CD8-positive, alpha-beta memory T cell (primary cell): ENCODE data around the gene FZD1. TPM values are rescaled to one million over a fixed set of nuclear protein-coding genes. Genes with fewer than 3 reads are reported as not detected.

Experiments
- CTCF ChIA-PET: fragments of 350-600 bp; sonication (Branson Sonifier 250); formaldehyde crosslinking; loops from one replicate; lab custom pipeline; 2021; ENCODE audit warnings: antibody characterized with exemption; lab: Charles Lee
- POLR2A ChIA-PET: fragments of 350-600 bp; sonication (Branson Sonifier 250); formaldehyde crosslinking; loops from one replicate; lab custom pipeline; 2021; ENCODE audit warnings: antibody characterized with exemption; lab: Charles Lee
- DNase-seq, 5 donors: peaks; one replicate each; pipeline versions ENCODE4 v3.0.0 to v3.0.0-alpha.2; 2020 to 2022; ENCODE audit warnings: mixed read lengths in 1 of 5
- H3K27ac ChIP-seq: one replicate; pipeline ENCODE4 v1.7.0; 2013; ENCODE audit warnings: low read depth, mild to moderate bottlenecking, low read length, moderate library complexity
- H3K27me3 ChIP-seq: 2 replicates; pipeline ENCODE4 v1.7.0; 2013; ENCODE audit warnings: low read length, mild to moderate bottlenecking; ENCODE audit not compliant: insufficient read depth, poor library complexity, severe bottlenecking
- H3K36me3 ChIP-seq: 2 replicates; pipeline ENCODE4 v1.7.0; 2013; ENCODE audit warnings: mild to moderate bottlenecking, low read length, moderate library complexity; ENCODE audit not compliant: insufficient read depth
- H3K4me1 ChIP-seq: 2 replicates; pipeline ENCODE4 v1.7.0; 2013; ENCODE audit warnings: mild to moderate bottlenecking, low read length, moderate library complexity; ENCODE audit not compliant: insufficient read depth
- H3K4me3 ChIP-seq: 2 replicates; pipeline ENCODE4 v1.7.0; 2013; ENCODE audit warnings: mild to moderate bottlenecking, low read length
- H3K9me3 ChIP-seq: 2 replicates; pipeline ENCODE4 v1.7.0; 2013; ENCODE audit warnings: mild to moderate bottlenecking, low read length
- H3K27ac Mint-ChIP-seq, 8 donors: one replicate each; pipeline ENCODE4 v1.8.0; 2020 to 2021; ENCODE audit warnings: mixed read lengths in 8 of 8, mild to moderate bottlenecking in 6 of 8, inconsistent platforms in 3 of 8, moderate library complexity in 3 of 8
- H3K27me3 Mint-ChIP-seq, 2 donors: one replicate each; pipeline ENCODE4 v1.8.0; 2020 to 2021; ENCODE audit warnings: mixed read lengths in 2 of 2, mild to moderate bottlenecking in 1 of 2, moderate library complexity in 1 of 2
- H3K36me3 Mint-ChIP-seq, 3 donors: one replicate each; pipeline ENCODE4 v1.8.0; 2020 to 2021; ENCODE audit warnings: mixed read lengths in 3 of 3, inconsistent platforms in 1 of 3, mild to moderate bottlenecking in 1 of 3
- H3K4me1 Mint-ChIP-seq, 3 donors: one replicate each; pipeline ENCODE4 v1.8.0; 2020 to 2021; ENCODE audit warnings: mixed read lengths in 3 of 3, inconsistent platforms in 1 of 3, mild to moderate bottlenecking in 1 of 3
- H3K4me3 Mint-ChIP-seq, 7 donors: one replicate each; pipeline ENCODE4 v1.8.0; 2020 to 2021; ENCODE audit warnings: mixed read lengths in 7 of 7, mild to moderate bottlenecking in 6 of 7, moderate library complexity in 4 of 7, inconsistent platforms in 2 of 7
- H3K9me3 Mint-ChIP-seq, 5 donors: one replicate each; pipeline ENCODE4 v1.8.0; 2020 to 2022; ENCODE audit warnings: mixed read lengths in 5 of 5, mild to moderate bottlenecking in 3 of 5, moderate library complexity in 2 of 5, inconsistent platforms in 1 of 5
- polyA plus RNA-seq: library from polyadenylated mRNA; unstranded; fragments of 300-500 nt; fragmentation: Illumina TruSeq; gene quantifications from one replicate; pipeline ENCODE4 v1.2.3, GENCODE V29; 2021
- total RNA-seq, 2 experiments: library from RNA; stranded (reverse); gene quantifications; one replicate each; pipeline ENCODE4 v1.2.3, GENCODE V29; 2021

Gene FZD1
- total and polyA plus RNA-seq, 3 experiments from 2014 or later = 0.02 to 0.04 TPM; not detected in 1

- Mint-ChIP-seq H3K4me3 (no peak overlapping the region), H3K4me1 (no peaks in the 10 kb centered on the region), H3K36me3 (no peaks in the 10 kb centered on the region), H3K27me3 (no peaks in the 10 kb centered on the region), H3K9me3 (peaks cover 0 to 6% (median 2%) of the 10 kb centered on the region in 5 donors), H3K27ac (no peak overlapping the region)
- H3K4me3 ChIP-seq = no peak overlapping the region
- DNase-seq = no peak
- ChIA-PET POLR2A (no interaction called here), CTCF (interaction anchor here (1.3 kb wide), 1 partner anchor 20 kb away, joined by 3 read pairs; no protein-coding TSS in a partner anchor)
- no peaks in the 10 kb centered on the region for H3K4me1 ChIP-seq
- no peaks in the 10 kb centered on the region for H3K36me3 ChIP-seq
- no peaks in the 10 kb centered on the region for H3K9me3 ChIP-seq
- no peak overlapping the region for H3K27ac ChIP-seq
- H3K27me3 ChIP-seq = no peaks in the 10 kb centered on the region
These were observed 14.6 kb upstream of the FZD1 start for GRCh38 chr7:91249506-91250233.

- Mint-ChIP-seq H3K4me3 (no peak overlapping the region), H3K4me1 (no peaks in the 10 kb centered on the region), H3K36me3 (no peaks in the 10 kb centered on the region), H3K27me3 (no peaks in the 10 kb centered on the region), H3K9me3 (peaks cover 2 to 9% (median 4%) of the 10 kb centered on the region in 5 donors), H3K27ac (no peak overlapping the region)
- ChIA-PET POLR2A (no interaction called here), CTCF (interaction anchor here (1.3 kb wide), 1 partner anchor 21 kb away, joined by 3 read pairs; no protein-coding TSS in a partner anchor)
- Histone ChIP-seq H3K27ac (no peak overlapping the region), H3K4me1 (no peaks in the 10 kb centered on the region), H3K27me3 (no peaks in the 10 kb centered on the region), H3K4me3 (no peak overlapping the region), H3K36me3 (no peaks in the 10 kb centered on the region), H3K9me3 (no peaks in the 10 kb centered on the region)
- DNase-seq = no peak
These were observed 13.5 kb upstream of the FZD1 start for GRCh38 chr7:91250706-91251105.

- Mint-ChIP-seq H3K4me3 (no peak overlapping the region), H3K9me3 (peaks cover 8 to 13% (median 10%) of the 10 kb centered on the region in 5 donors), H3K4me1 (no peaks in the 10 kb centered on the region), H3K27ac (no peak overlapping the region), H3K27me3 (no peaks in the 10 kb centered on the region), H3K36me3 (no peaks in the 10 kb centered on the region)
- ChIA-PET POLR2A (no interaction called here), CTCF (no interaction called here)
- H3K27me3 ChIP-seq = no peaks in the 10 kb centered on the region
- no peaks in the 10 kb centered on the region for H3K9me3 ChIP-seq
- H3K4me3 ChIP-seq = no peak overlapping the region
- no peak overlapping the region for H3K27ac ChIP-seq
- no peaks in the 10 kb centered on the region for H3K36me3 ChIP-seq
- DNase-seq = no peak
- H3K4me1 ChIP-seq = no peaks in the 10 kb centered on the region
These were observed 12.4 kb upstream of the FZD1 start for GRCh38 chr7:91251877-91252276.

- Mint-ChIP-seq H3K27me3 (peaks cover 18 to 57% of the 10 kb centered on the region in 2 donors), H3K27ac (no peak overlapping the region), H3K4me1 (peaks cover 0 to 16% (median 5%) of the 10 kb centered on the region in 3 donors), H3K4me3 (peak overlapping the region in 3 of 7 donors; percentile 56 to 57 (median 57)), H3K9me3 (peaks cover 0 to 14% (median 0%) of the 10 kb centered on the region in 5 donors), H3K36me3 (no peaks in the 10 kb centered on the region)
- DNase-seq = no peak
- no peaks in the 10 kb centered on the region for H3K9me3 ChIP-seq
- no peaks in the 10 kb centered on the region for H3K36me3 ChIP-seq
- CTCF ChIA-PET = no interaction called here
- peak overlapping the region; percentile 27 for H3K4me3 ChIP-seq
- no peaks in the 10 kb centered on the region for H3K4me1 ChIP-seq
- H3K27me3 ChIP-seq = peaks cover 10% of the 10 kb centered on the region
- POLR2A ChIA-PET = no interaction called here
- H3K27ac ChIP-seq = peak overlapping the region; percentile 24
These were observed 718 bp upstream of the FZD1 start for GRCh38 chr7:91263384-91264045.

- Mint-ChIP-seq H3K36me3 (no peaks in the 10 kb centered on the region), H3K4me3 (peak overlapping the region in 6 of 7 donors; percentile 11 to 66 (median 50)), H3K27ac (no peak overlapping the region), H3K27me3 (peaks cover 18 to 59% of the 10 kb centered on the region in 2 donors), H3K4me1 (peaks cover 0 to 16% (median 5%) of the 10 kb centered on the region in 3 donors), H3K9me3 (peaks cover 0 to 12% (median 0%) of the 10 kb centered on the region in 5 donors)
- H3K27ac ChIP-seq = no peak overlapping the region
- H3K4me1 ChIP-seq = no peaks in the 10 kb centered on the region
- H3K36me3 ChIP-seq = no peaks in the 10 kb centered on the region
- DNase-seq = no peak
- CTCF ChIA-PET = no interaction called here
- H3K27me3 ChIP-seq = peaks cover 10% of the 10 kb centered on the region
- POLR2A ChIA-PET = no interaction called here
- H3K4me3 ChIP-seq = no peak overlapping the region
- no peaks in the 10 kb centered on the region for H3K9me3 ChIP-seq
These were observed 870 bp downstream of the FZD1 start for GRCh38 chr7:91264924-91265681.

- no peak overlapping the region for H3K4me3 ChIP-seq
- H3K27me3 Mint-ChIP-seq = peaks cover 18 to 56% of the 10 kb centered on the region in 2 donors
- H3K27ac Mint-ChIP-seq = no peak overlapping the region
- H3K9me3 ChIP-seq = no peaks in the 10 kb centered on the region
- POLR2A ChIA-PET = no interaction called here
- no peaks in the 10 kb centered on the region for H3K36me3 Mint-ChIP-seq
- no peaks in the 10 kb centered on the region for H3K4me1 ChIP-seq
- H3K4me1 Mint-ChIP-seq = peaks cover 0 to 16% (median 5%) of the 10 kb centered on the region in 3 donors
- CTCF ChIA-PET = no interaction called here
- peak overlapping the region in 3 of 7 donors; percentile 9 to 33 (median 23) for H3K4me3 Mint-ChIP-seq
- peaks cover 0 to 7% (median 0%) of the 10 kb centered on the region in 5 donors for H3K9me3 Mint-ChIP-seq
- H3K27me3 ChIP-seq = peaks cover 10% of the 10 kb centered on the region
- H3K36me3 ChIP-seq = no peaks in the 10 kb centered on the region
- no peak for DNase-seq
- no peak overlapping the region for H3K27ac ChIP-seq
These were observed 1.4 kb downstream of the FZD1 start for GRCh38 chr7:91265693-91266066.

DNA sequence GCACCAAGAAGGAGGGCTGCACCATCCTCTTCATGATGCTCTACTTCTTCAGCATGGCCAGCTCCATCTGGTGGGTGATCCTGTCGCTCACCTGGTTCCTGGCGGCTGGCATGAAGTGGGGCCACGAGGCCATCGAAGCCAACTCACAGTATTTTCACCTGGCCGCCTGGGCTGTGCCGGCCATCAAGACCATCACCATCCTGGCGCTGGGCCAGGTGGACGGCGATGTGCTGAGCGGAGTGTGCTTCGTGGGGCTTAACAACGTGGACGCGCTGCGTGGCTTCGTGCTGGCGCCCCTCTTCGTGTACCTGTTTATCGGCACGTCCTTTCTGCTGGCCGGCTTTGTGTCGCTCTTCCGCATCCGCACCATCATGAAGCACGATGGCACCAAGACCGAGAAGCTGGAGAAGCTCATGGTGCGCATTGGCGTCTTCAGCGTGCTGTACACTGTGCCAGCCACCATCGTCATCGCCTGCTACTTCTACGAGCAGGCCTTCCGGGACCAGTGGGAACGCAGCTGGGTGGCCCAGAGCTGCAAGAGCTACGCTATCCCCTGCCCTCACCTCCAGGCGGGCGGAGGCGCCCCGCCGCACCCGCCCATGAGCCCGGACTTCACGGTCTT is 1.9 kb downstream of the FZD1 start:
- DNase-seq = no peak
- Histone ChIP-seq H3K36me3 (no peaks in the 10 kb centered on the region), H3K4me3 (no peak overlapping the region), H3K27ac (no peak overlapping the region), H3K27me3 (peaks cover 10% of the 10 kb centered on the region), H3K4me1 (no peaks in the 10 kb centered on the region), H3K9me3 (no peaks in the 10 kb centered on the region)
- ChIA-PET POLR2A (no interaction called here), CTCF (no interaction called here)
- Mint-ChIP-seq H3K4me3 (peak overlapping the region in 3 of 7 donors; percentile 9 to 33 (median 23)), H3K27me3 (peaks cover 18 to 51% of the 10 kb centered on the region in 2 donors), H3K27ac (no peak overlapping the region), H3K9me3 (peaks cover 0 to 7% (median 0%) of the 10 kb centered on the region in 5 donors), H3K36me3 (no peaks in the 10 kb centered on the region), H3K4me1 (peaks cover 0 to 16% (median 5%) of the 10 kb centered on the region in 3 donors)
